ENCODE results near the gene BAHCC1.

The BAHCC1 gene

GRCh38 chr17:81448442-81448841 lies 53.2 kb downstream of the BAHCC1 start:
- in situ Hi-C loops (cut with MboI; ENCODE audit: low pct_unique_long_range_greater_than_20kb, low sequenced_read_pairs, unreplicated experiment): no loop called here
- TF ChIP-seq CTCF (IDR thresholded peaks at IDR 0.05; ENCODE audit: extremely low read depth, insufficient read depth, missing control alignments): no peak
- DNase-seq (ENCODE audit: low spot score): no peak

- no peak for TF ChIP-seq CTCF (IDR thresholded peaks at IDR 0.05; ENCODE audit: extremely low read depth, insufficient read depth, missing control alignments)
Observed at GRCh38 chr17:81448950-81449349, 53.7 kb downstream of the BAHCC1 start.

GRCh38 chr17:81449351-81449750 lies 54.1 kb downstream of the BAHCC1 start:
- in situ Hi-C loops (cut with MboI; ENCODE audit: low pct_unique_long_range_greater_than_20kb, low sequenced_read_pairs, unreplicated experiment): no loop called here

More at GRCh38 chr17:81448950-81449349, 53.7 kb downstream of the BAHCC1 start:
- no peak for DNase-seq (ENCODE audit: low spot score)
- in situ Hi-C loops (cut with MboI; ENCODE audit: low pct_unique_long_range_greater_than_20kb, low sequenced_read_pairs, unreplicated experiment): no loop called here

DNA sequence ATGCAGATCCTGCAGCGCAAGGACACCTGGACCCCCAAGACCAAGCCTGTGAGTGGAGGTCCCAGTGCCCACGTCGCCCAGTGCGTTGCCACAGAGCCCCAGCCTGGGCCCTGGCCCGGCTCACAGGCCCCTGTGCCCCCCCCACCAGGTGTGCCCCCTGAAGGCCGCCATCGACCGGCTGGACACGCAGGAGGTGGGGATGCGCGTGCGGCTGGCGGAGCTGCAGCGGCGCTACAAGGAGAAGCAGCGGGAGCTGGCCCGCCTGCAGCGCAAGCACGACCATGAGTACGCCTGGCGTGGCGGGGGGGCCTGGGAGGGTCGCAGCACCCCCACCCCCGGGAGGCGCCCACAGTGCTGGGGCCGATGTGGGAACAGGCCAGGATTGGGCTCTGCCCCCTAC lies 56.6 kb downstream of the BAHCC1 start:
- in situ Hi-C loops (cut with MboI; ENCODE audit: low pct_unique_long_range_greater_than_20kb, low sequenced_read_pairs, unreplicated experiment): no loop called here

More at GRCh38 chr17:81449351-81449750, 54.1 kb downstream of the BAHCC1 start:
- TF ChIP-seq CTCF (IDR thresholded peaks at IDR 0.05; ENCODE audit: extremely low read depth, insufficient read depth, missing control alignments): no peak
- no peak for DNase-seq (ENCODE audit: low spot score)

GRCh38 chr17:81452551-81452950 lies 57.3 kb downstream of the BAHCC1 start:
- TF ChIP-seq CTCF (IDR thresholded peaks at IDR 0.05; ENCODE audit: extremely low read depth, insufficient read depth, missing control alignments): no peak
- no peak for DNase-seq (ENCODE audit: low spot score)
- in situ Hi-C loops (cut with MboI; ENCODE audit: low pct_unique_long_range_greater_than_20kb, low sequenced_read_pairs, unreplicated experiment): no loop called here

More for the DNA sequence above, 56.6 kb downstream of the BAHCC1 start:
- no peak for DNase-seq (ENCODE audit: low spot score)
- no peak for TF ChIP-seq CTCF (IDR thresholded peaks at IDR 0.05; ENCODE audit: extremely low read depth, insufficient read depth, missing control alignments)

- no peak for DNase-seq (ENCODE audit: low spot score)
- in situ Hi-C loops (cut with MboI; ENCODE audit: low pct_unique_long_range_greater_than_20kb, low sequenced_read_pairs, unreplicated experiment): no loop called here
- no peak for TF ChIP-seq CTCF (IDR thresholded peaks at IDR 0.05; ENCODE audit: extremely low read depth, insufficient read depth, missing control alignments)
Observed at GRCh38 chr17:81453076-81453475, 57.8 kb downstream of the BAHCC1 start.

DNA sequence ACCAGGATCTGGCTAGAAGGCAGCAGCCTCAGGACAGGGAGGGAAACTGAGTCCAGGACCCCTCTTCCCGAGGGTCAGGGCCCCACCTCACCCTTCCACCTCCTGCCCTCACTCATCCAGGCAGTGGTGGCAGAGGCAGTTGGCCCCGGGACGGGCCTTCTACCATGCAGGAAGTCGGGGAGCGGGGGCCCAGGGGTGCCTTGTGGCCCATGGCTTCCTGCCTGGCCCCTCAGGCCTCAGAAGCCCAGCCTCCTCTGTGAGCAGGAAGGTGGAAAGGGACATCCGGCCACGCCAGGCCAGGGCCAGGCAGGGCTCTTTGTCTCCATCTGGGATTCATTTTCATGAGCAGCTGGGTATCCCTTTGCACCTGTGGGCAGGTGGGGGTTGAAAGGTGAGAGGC lies 58.5 kb downstream of the BAHCC1 start:
- in situ Hi-C loops (cut with MboI; ENCODE audit: low pct_unique_long_range_greater_than_20kb, low sequenced_read_pairs, unreplicated experiment): no loop called here
- no peak for DNase-seq (ENCODE audit: low spot score)
- TF ChIP-seq CTCF (IDR thresholded peaks at IDR 0.05; ENCODE audit: extremely low read depth, insufficient read depth, missing control alignments): no peak

Measured in GM13977 (cell line).